Esophagus muscularis mucosa (tissue), 3 donors: Measurements from ENCODE around the gene IFT57.

Experiments used
- CTCF ChIP-seq, 3 experiments: fragments of 200-600 bp in 2 of 3; fragments of 450-650 bp in 1 of 3; sonication (generic) in 2 of 3; IDR thresholded peaks; one replicate each; pipeline ENCODE4 v1.5.1; 2017 to 2019; ENCODE audit warnings: antibody characterized with exemption in 3 of 3, mild to moderate bottlenecking in 2 of 3, moderate library complexity in 1 of 3
- POLR2AphosphoS5 ChIP-seq, 2 donors: sonication (generic); formaldehyde crosslinking; IDR thresholded peaks; one replicate each; pipeline ENCODE4 v1.6.1; 2017; ENCODE audit warnings: antibody characterized with exemption in 2 of 2

GRCh38 chr3:108181172-108181571 is 41.1 kb downstream of the IFT57 start:
- TF ChIP-seq CTCF (IDR thresholded peaks at IDR 0.05), result no peak
- no peak for TF ChIP-seq POLR2AphosphoS5 (IDR thresholded peaks at IDR 0.05)
